Stimulated activated memory B cell treated with anti-CD40 and anti-IgM and Interleukin-4, amounts not matched to agents 10 μg/mL and 1 μg/mL and 100 μg/mL, for 72 hours (primary cell): ENCODE measurements around the gene STAT4.

ENCODE experiments used
- ATAC-seq: fragments of 150-1000 bp; cut with Tn5 transposase; 2 replicates; pipeline ENCODE4 v1.10.0; 2021
- H3K27ac Mint-ChIP-seq: one replicate; pipeline ENCODE4 v1.8.0; 2022; ENCODE audit warnings: mild to moderate bottlenecking, mixed read lengths
- H3K27me3 Mint-ChIP-seq: one replicate; pipeline ENCODE4 v1.8.0; 2022; ENCODE audit warnings: mixed read lengths
- H3K36me3 Mint-ChIP-seq: one replicate; pipeline ENCODE4 v1.8.0; 2022; ENCODE audit warnings: mixed read lengths
- H3K4me1 Mint-ChIP-seq: one replicate; pipeline ENCODE4 v1.8.0; 2022; ENCODE audit warnings: mixed read lengths
- H3K4me3 Mint-ChIP-seq: one replicate; pipeline ENCODE4 v1.8.0; 2022; ENCODE audit warnings: mild to moderate bottlenecking, moderate library complexity, mixed read lengths
- H3K9me3 Mint-ChIP-seq: one replicate; pipeline ENCODE4 v1.8.0; 2022; ENCODE audit warnings: mixed read lengths

STAT4 gene

DNA sequence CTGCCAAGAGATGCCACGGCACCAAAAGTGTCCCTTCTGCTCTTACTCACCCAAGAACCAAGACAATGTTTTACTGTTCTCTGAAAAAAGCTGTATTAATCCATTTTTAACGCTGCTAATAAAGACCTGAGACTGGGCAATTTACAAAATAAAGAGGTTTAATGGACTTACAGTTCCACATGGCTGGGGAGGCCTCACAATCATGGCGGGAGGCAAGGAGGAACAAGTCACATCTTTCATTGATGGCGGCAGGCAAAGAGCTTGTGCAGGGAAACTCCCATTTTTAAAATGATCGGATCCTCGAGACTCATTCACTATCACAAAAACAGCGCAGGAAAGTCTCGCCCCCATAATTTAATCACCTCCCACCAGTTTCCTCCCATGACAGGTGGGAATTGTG lies 135.0 kb downstream of the STAT4 start:
- H3K4me1 Mint-ChIP-seq, result peaks cover 5% of the 10 kb centered on the region
- ATAC-seq, result no peak
- no peaks in the 10 kb centered on the region for H3K9me3 Mint-ChIP-seq
- H3K27ac Mint-ChIP-seq, result no peak overlapping the region
- no peaks in the 10 kb centered on the region for H3K27me3 Mint-ChIP-seq
- no peaks in the 10 kb centered on the region for H3K36me3 Mint-ChIP-seq
- no peak overlapping the region for H3K4me3 Mint-ChIP-seq

DNA sequence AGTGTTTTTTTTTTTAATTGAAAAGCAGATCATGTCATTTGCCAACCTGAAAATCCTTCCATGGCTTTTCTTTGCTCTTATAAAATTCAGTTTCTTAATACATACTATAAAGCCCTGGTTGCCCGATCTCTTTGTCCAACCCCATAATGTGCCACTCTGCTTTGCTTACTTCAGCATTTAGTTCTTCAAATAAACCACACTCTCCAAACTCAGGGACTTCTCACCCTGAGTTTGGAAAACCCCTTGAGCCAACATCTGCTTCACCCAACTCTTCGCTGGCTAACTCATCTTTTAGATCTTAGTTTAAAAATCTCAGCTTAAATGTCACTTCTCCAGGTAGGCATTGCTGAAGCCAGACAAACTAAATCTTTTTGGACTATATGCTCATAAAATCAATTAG lies 135.6 kb downstream of the STAT4 start:
- Mint-ChIP-seq H3K36me3 (peaks cover 2% of the 10 kb centered on the region), H3K4me1 (peaks cover 7% of the 10 kb centered on the region), H3K4me3 (no peak overlapping the region), H3K27ac (no peak overlapping the region), H3K9me3 (no peaks in the 10 kb centered on the region), H3K27me3 (no peaks in the 10 kb centered on the region)
- no peak for ATAC-seq

DNA sequence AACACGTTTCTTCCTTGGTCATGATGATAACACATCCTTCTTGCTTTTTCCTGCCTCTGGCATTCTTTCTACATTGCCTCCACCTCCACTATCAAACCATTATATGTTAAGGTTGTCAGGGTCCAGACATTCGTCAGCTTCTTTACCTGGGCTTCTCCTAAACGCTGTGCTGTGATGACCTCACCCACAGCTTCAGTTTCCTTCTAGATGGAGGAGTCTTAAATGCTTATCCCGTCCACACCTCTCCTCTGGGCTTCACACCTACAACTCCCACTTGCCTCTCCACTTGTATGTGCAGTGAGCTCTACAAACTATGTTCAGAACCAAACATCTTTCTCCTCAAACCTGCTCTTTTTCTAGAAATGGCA lies 136.2 kb downstream of the STAT4 start:
- Mint-ChIP-seq H3K27me3 (no peaks in the 10 kb centered on the region), H3K4me1 (peaks cover 12% of the 10 kb centered on the region), H3K9me3 (no peaks in the 10 kb centered on the region), H3K4me3 (no peak overlapping the region), H3K27ac (no peak overlapping the region), H3K36me3 (peaks cover 8% of the 10 kb centered on the region)
- ATAC-seq, result no peak

DNA sequence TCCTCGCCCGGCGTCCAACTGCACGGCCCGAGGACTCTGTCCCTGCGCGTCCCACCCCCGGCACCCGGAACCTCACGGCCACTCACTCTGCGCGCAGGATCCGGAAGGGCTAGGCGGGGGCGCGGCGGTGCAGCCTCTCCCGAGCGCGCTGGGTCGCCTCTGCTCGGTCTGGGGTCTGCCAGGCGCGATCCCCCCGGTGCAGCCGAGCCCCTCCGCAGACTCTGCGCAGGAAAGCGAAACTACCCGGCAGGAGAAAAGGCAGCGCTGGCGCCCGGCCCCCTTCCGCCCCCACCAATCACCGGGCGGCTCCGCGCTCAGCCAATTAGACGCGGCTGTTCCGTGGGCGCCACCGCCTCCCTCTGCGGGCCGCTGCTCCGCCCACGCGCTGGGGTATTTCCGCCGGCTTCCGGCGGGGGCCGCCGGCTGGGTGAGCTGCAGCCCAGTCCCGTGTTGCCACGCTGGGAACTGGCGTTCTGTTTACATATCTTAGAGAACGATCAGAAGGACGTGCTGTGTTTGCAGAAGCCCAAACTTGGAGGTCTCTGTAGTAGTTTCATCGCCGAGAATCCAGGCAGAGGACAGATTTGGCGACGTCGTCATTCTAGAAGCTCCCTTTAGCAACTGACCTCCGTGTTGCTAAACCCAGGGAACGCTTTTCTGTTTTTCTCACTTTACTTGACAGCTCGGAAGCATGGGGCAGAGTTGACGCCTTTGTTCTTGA lies 136.7 kb downstream of the STAT4 start, which contains the start of gene STAT1:
TSS of gene STAT1 (minus strand) at position 240 of the 721 bp plus-strand sequence. CDS start 4,168 bp downstream, outside the sequence.
- no peaks in the 10 kb centered on the region for H3K27me3 Mint-ChIP-seq
- H3K36me3 Mint-ChIP-seq, result peaks cover 11% of the 10 kb centered on the region
- H3K27ac Mint-ChIP-seq, result no peak within 1 kb of the TSS
- ATAC-seq, result peak; percentile 95
- H3K4me1 Mint-ChIP-seq, result peaks cover 12% of the 10 kb centered on the region
- no peaks in the 10 kb centered on the region for H3K9me3 Mint-ChIP-seq
- H3K4me3 Mint-ChIP-seq, result no peak within 1 kb of the TSS

DNA sequence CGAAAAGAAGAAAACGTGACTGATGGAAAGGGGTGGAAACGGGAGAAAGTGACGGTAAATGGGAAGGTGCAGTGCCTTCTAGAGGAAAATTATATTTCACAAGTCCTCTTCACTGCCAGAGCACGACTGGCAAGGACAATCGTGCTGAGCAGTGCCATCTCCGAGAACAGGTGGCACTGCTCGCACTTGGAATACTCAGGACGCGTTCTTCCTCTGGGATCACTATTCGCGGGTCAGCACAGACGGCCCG lies 137.2 kb downstream of the STAT4 start:
- H3K4me1 Mint-ChIP-seq, result peaks cover 14% of the 10 kb centered on the region
- H3K4me3 Mint-ChIP-seq, result no peak overlapping the region
- H3K27ac Mint-ChIP-seq, result no peak overlapping the region
- no peak for ATAC-seq
- H3K36me3 Mint-ChIP-seq, result peaks cover 11% of the 10 kb centered on the region
- H3K27me3 Mint-ChIP-seq, result no peaks in the 10 kb centered on the region
- no peaks in the 10 kb centered on the region for H3K9me3 Mint-ChIP-seq

DNA sequence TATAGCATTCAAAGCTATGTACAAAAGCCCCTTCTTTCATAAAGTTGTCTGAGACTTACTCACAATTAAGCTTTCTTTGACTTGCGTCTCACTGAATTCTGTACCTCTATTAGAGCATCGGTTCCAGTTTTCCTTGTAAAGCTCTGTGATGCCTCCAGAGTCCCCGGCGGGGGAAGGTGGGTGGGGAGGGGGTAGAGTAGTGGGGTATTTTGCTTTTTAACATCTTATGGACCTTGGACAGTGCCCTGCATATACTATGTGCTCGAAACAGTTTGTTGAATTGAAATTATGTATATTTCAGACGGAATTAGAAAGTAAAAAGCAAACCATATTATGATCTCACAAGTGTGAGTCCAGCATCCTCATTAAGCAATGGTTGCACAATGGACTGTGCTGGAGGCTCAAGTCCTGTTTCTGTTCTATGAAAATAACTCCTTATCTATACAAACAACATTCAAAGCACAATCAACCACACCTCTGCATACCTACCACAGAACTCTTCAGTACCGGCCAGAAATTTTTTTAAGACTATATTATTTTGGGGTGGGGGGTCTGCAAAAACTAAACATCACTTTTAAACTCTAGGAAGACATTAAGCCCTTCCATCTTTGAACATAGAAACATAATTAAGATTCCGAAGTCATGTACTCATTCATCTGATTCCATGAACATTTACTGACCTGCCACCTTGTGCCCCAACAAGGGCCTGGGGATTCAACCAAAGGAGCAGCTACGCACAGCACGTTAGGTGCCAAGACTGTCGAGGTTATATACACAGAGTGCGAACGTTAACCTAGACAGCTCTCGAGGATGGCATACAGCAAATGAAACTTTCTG lies 137.7 kb downstream of the STAT4 start:
- H3K27ac Mint-ChIP-seq, result no peak overlapping the region
- H3K36me3 Mint-ChIP-seq, result peaks cover 16% of the 10 kb centered on the region
- H3K4me1 Mint-ChIP-seq, result peaks cover 19% of the 10 kb centered on the region
- H3K27me3 Mint-ChIP-seq, result no peaks in the 10 kb centered on the region
- no peak overlapping the region for H3K4me3 Mint-ChIP-seq
- ATAC-seq, result no peak
- no peaks in the 10 kb centered on the region for H3K9me3 Mint-ChIP-seq

DNA sequence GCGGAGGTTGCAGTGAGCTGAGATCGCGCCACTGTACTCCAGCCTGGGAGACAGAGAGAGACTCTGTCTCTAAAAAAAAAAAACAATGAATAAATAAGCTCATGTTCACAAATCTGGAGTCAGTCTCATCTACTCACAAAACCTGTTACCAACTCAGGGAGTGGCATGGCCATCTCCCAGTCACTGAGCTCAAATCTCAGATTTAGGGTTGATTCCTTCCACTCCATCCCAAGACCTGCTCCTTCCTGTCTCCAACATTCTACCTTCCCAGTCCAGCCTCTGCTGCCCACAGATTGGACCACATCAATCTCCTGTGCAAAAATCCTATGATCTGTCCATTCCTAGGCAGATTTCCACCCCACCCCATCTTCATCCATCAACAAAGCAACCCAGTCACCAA lies 138.4 kb downstream of the STAT4 start:
- Mint-ChIP-seq H3K27me3 (no peaks in the 10 kb centered on the region), H3K9me3 (no peaks in the 10 kb centered on the region), H3K36me3 (peaks cover 16% of the 10 kb centered on the region), H3K4me1 (peaks cover 20% of the 10 kb centered on the region), H3K27ac (no peak overlapping the region), H3K4me3 (no peak overlapping the region)
- no peak for ATAC-seq

DNA sequence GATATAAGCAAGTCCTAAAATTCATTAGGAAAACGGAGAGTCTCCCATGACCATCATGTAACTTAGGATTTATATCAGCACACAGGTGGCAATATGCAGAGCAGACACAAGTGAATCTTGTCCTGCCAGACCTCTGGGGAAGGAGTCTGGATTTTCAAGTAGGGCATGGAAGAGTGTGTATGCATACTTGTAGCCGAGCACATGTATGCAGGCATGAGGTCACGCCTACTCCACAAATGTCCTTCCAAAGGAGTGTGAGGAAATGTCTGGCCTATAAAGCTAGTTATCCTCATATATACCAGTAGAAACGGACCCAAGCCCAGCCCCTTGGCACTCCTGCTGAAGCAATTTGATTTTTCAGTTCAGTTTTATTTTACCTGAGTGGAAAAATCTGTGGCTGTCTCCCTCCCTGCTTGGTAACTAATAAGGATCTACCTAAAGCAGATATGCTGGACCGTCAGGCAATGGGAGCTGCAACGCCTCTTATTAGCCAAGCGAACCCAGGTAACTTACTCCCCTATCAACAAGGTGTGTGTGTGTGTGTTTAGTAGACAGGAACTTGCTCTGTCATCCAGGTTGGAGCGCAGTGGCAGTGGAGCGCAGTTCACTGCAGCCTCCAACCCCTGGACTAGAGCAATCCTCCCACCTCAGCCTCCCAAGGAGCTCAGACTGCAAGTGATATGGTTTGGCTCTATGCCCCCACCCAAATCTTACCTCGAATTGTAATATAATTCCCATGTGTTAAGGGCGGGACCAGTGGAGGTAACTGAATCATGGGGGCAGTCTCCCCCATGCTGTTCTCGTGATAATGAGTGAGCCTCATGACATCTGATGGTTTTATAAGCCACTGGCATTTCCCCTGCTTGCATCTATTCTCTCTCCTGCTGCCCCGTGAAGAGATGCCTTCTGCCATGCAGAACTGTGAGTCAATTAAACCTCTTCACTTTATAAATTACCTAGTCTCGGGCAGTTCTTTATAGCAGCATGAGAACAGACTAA lies 139.6 kb downstream of the STAT4 start:
- Mint-ChIP-seq H3K4me1 (peaks cover 25% of the 10 kb centered on the region), H3K27me3 (no peaks in the 10 kb centered on the region), H3K4me3 (no peak overlapping the region), H3K9me3 (no peaks in the 10 kb centered on the region), H3K27ac (no peak overlapping the region), H3K36me3 (peaks cover 28% of the 10 kb centered on the region)
- no peak for ATAC-seq

DNA sequence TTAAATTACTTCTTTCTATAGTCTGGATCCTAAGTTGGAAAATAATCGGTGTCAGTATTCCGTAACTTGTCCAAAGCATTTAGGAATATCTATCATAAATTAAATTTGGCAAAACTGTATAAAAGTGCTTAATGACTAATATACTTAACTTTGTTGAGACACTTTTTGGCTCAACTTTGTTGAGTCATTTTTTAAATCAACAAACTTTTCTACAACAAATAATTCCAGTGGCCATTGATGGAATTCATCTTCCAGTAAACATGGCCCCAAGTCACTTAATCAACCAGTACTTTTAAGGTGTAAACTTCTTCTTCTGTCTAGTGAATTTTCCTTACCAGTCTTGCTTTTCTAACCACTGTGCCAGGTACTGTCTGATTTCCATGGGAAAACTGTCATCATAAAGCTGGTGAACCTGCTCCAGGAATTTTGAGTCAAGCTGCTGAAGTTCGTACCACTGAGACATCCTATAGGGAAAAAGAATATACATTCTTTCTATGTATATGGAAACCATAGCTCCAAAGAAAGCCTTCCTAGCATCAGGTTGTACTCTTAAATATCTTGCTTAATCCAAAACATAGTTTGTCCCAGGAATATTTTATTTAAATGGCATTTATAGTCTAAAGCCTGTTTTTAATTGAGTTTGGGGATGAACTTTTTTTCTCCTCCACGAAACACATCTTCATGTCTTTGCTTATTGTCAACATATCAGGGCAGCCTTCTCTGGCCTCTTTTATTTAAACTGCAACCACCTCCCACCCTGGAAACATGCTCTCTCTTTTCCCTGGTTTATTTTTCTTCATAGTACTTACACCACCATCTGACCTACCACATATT lies 141.0 kb downstream of the STAT4 start:
- H3K27ac Mint-ChIP-seq, result no peak overlapping the region
- ATAC-seq, result no peak
- H3K4me1 Mint-ChIP-seq, result peaks cover 25% of the 10 kb centered on the region
- no peaks in the 10 kb centered on the region for H3K27me3 Mint-ChIP-seq
- H3K4me3 Mint-ChIP-seq, result no peak overlapping the region
- peaks cover 3% of the 10 kb centered on the region for H3K9me3 Mint-ChIP-seq
- H3K36me3 Mint-ChIP-seq, result peaks cover 40% of the 10 kb centered on the region

DNA sequence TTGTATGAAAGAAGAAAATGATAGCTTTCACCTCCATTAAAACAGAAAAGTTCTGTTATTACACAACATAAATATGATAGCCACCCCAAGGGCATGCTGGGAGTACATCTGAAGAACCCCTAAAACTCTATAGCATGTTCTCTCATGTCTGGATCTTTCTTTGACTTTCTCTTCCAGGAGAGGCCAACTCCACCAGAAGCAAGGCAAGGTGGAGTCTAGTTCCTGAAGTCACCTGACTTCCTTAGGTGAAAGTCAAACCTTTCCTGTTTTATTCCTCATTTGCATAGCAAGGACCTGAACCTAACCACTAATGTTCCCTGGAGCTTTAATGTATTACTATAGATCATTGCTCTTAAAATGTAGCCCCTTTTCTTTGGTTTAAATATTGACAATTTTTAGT lies 142.5 kb downstream of the STAT4 start:
- Mint-ChIP-seq H3K4me1 (peaks cover 25% of the 10 kb centered on the region), H3K4me3 (no peak overlapping the region), H3K27ac (no peak overlapping the region), H3K9me3 (peaks cover 3% of the 10 kb centered on the region), H3K36me3 (peaks cover 55% of the 10 kb centered on the region), H3K27me3 (no peaks in the 10 kb centered on the region)
- no peak for ATAC-seq

DNA sequence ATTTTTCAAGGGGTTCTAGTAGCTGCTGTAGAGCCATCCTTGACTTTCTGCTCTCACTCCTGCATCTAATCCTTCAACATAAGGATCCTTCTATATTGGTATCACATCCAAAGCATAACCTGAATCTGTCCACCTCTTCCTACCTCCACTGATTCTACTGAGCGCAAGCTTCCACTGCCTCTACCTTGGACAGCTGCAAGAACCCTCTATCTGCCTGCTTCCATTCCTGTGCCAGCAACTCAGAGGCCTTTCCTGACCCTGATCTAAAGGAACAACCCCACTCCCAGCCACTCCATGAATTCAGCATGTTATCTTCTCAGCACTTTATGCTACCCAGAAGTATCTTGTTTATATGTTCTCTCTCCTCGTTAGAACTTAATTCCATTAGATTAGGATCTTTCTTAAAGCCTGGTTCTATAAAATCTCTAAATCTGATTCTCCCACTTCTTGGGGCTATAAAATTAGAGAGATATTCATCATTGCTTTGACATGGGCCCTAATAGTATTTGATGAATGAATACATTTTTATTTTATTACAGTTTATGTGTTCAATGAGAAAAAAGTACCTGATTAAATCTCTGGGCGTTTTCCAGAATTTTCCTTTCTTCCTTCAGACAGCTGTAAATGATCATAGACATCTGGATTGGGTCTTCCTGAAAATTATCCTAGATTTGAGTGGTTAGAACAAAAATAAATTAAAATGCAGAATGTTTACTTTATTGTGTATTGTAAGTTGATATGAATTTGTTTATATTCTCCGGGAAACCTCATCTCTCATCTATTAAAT lies 143.6 kb downstream of the STAT4 start:
- no peak for ATAC-seq
- Mint-ChIP-seq H3K9me3 (peaks cover 3% of the 10 kb centered on the region), H3K27ac (peak overlapping the region; percentile 10), H3K27me3 (no peaks in the 10 kb centered on the region), H3K4me1 (peaks cover 25% of the 10 kb centered on the region), H3K4me3 (no peak overlapping the region), H3K36me3 (peaks cover 63% of the 10 kb centered on the region)

DNA sequence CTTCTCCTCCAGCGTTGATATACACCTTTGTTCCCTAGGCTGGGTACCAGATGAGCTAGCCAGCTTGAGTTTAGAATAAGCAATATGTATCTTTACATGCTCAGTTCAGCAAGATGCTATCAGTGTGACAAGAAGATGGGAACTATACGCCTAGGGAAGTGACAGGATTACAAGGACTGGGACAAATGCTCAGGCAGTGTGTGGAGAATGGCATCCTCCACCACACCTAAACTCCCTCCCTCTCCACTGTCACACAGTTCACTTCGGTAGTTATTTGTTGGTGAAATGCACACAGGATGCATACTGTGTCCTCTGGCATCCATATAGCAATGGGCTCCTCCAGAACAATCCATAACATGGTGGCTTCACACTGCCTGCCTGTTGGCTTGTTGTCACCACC lies 144.5 kb downstream of the STAT4 start:
- Mint-ChIP-seq H3K27ac (peak overlapping the region; percentile 10), H3K4me3 (no peak overlapping the region), H3K9me3 (peaks cover 3% of the 10 kb centered on the region), H3K27me3 (no peaks in the 10 kb centered on the region), H3K4me1 (peaks cover 22% of the 10 kb centered on the region), H3K36me3 (peaks cover 68% of the 10 kb centered on the region)
- ATAC-seq, result no peak

DNA sequence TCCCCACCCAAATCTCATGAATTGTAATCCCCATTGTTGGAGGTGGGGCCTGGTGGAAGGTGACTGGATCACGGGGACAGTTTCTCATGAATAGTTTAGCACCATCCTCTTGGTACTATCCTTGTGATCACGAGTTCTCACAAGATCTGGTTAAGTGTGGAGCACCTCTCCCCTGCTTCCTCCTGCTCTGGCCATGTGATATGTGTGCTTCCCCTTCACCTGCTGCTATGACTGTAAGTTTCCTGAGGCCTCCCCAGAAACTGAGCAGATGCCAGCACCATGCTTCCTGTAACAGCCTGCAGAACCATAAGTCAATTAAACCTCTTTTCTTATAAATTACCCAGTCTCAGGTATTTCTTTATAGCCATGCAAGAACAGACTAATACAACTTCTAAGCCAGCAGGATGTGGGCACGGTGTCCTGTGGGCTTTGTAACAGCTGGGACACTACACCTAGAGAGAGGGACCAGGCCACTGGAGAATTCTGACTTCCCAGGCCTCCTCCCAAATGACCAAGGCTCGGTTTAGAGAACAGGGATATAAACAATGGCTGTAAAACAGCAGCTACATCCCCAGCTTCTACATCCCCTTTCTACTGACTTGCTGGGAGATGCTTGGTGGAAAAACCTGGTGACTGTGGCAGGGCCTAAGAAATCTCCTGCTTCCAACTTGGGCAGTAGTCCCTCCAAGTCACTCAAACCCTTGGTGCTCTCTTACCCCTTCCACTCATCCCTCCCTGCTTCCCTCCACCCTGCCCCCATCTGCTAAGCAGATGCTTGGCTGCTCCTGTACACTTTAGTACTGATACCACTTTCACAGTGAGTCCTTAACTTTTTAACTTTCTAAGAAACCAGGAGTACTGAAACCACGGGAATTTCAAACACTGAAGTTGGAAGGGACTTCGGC lies 147.1 kb downstream of the STAT4 start:
- peaks cover 3% of the 10 kb centered on the region for H3K9me3 Mint-ChIP-seq
- no peak overlapping the region for H3K4me3 Mint-ChIP-seq
- peaks cover 82% of the 10 kb centered on the region for H3K36me3 Mint-ChIP-seq
- H3K4me1 Mint-ChIP-seq, result peaks cover 12% of the 10 kb centered on the region
- H3K27ac Mint-ChIP-seq, result peak overlapping the region; percentile 30
- no peak for ATAC-seq
- no peaks in the 10 kb centered on the region for H3K27me3 Mint-ChIP-seq
